ENCODE data around the gene KBTBD2.
"Not testable (repeated sequence)": the region's sequence is repeated elsewhere in the genome, so short reads cannot be mapped to it uniquely, and the experiment has no call there.

KBTBD2 gene

DNA sequence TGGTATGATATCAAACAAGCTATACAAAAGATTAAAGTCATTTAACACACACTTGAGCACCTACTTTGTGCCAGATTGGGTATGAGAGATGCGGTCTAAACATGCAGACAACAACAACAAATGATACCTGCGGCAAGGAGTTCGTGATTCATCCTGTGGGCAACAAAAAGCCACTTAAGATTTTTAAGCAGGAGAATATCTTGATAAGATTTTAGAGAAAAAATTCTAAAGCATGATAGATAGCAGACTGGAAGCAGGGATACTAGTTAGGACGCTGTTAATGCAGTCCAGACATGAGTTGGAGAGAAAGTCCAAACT is 1.6 kb upstream of the KBTBD2 start:
- no peak for DNase-seq (ENCODE audit: low spot score)

DNA sequence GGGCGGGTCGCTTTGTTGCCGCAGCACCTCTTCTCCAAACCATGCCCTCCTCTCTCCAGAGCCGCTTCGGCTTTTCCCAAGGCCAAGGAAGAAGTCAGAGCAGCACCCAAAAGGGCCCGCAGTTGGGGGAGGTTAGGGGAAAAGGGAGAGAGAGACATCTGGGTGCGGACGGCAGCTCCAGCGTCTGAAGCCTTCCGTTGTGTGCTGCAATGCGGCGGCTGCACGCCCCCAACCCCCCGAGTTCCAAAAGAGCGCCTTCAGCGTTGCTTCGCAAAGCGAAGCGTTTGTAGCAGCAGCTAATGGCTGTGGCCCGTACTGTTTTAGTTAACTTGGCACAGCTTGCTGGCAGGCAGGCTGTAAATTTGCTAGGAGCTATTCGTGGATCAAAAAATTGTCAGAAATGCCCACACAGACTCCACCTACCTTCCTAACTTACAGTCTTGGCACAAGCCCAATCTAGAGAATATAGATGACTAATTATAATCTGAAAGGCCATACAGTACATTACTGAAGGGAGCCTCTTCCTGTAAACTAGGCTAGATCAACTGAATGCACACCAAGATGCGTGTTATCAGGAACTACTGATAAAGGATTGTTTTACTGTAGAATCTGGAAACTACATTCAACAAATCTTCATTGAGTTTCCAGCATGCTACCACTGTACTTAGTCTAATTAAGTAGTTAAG is 1.1 kb upstream of the KBTBD2 start:
- peak; percentile 87 for DNase-seq (ENCODE audit: low spot score)

DNA sequence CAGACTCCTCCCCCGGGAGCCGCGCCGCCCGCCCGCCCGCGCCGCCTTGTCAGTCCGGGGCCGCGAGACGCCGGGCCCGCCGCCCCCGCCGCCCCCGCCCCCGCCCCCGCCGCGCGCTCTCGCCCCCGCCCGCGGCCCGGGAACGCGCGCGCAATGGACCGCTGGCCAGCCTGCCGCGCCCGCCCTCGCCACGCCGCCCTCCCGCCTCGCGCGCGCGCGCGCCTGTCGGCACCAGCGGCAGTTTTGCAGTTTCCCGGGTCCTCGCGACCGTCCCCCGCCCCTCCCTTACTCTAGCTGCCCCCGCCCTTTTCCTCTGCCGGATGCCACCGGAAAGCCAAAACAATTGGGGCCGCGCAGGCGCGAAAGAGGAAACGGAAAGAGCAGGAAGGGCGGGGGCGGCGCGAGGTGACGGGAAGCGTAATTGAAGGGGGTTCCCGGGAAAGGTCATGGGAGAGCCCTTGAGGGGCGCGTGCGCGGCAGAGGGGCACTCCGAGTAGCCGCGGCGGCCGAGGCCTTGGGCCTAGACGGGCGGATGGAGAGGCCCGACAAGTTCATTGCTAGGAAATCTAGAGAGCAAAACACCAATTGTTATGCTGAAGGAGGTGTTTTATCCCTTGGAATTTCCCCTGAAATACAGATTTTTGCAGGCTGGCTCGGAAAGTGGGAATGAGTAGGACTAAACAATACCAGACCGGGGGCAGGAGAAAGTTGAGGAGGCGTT is 400 bp upstream of the KBTBD2 start:
- DNase-seq (ENCODE audit: low spot score) = peak; percentile 93

DNA sequence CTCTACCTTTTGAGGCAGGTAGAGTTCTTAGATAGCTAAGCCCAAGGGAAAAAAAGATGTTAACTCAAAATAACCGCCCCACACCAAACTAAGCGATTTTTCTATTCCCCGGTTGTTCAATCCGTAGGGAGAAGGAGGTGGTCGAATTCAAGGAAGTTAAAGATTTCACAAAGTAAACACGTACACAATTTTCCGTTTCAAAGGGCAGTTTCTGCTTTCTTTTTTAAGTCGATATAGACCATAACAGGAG is 842 bp downstream of the KBTBD2 start:
- DNase-seq (ENCODE audit: low spot score) = no peak

- no peak for DNase-seq (ENCODE audit: low spot score)
These were observed 1.4 kb downstream of the KBTBD2 start for GRCh38 chr7:32890010-32890792.

DNA sequence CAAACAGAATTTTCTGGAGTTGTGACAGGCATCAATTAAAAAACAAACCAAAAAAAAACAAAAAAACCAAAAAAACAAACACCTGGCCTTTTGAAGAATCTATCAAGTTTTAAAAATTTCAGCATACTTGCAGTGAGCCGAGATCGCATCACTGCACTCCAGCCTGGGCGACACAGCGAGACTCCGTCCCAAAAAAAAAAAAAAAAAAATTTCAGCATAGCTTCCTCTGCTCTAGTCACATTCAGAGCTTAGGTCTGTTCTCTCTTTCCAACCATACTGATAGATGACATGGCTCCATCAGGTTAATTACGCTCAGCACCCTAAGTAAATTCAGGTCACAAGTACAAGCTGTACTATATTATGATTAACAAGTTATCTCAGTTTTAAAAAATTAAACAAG is 3.1 kb downstream of the KBTBD2 start:
- DNase-seq (ENCODE audit: low spot score) = no peak

- DNase-seq (ENCODE audit: low spot score) = no peak
These were observed 4.2 kb downstream of the KBTBD2 start for GRCh38 chr7:32887395-32887794.

DNA sequence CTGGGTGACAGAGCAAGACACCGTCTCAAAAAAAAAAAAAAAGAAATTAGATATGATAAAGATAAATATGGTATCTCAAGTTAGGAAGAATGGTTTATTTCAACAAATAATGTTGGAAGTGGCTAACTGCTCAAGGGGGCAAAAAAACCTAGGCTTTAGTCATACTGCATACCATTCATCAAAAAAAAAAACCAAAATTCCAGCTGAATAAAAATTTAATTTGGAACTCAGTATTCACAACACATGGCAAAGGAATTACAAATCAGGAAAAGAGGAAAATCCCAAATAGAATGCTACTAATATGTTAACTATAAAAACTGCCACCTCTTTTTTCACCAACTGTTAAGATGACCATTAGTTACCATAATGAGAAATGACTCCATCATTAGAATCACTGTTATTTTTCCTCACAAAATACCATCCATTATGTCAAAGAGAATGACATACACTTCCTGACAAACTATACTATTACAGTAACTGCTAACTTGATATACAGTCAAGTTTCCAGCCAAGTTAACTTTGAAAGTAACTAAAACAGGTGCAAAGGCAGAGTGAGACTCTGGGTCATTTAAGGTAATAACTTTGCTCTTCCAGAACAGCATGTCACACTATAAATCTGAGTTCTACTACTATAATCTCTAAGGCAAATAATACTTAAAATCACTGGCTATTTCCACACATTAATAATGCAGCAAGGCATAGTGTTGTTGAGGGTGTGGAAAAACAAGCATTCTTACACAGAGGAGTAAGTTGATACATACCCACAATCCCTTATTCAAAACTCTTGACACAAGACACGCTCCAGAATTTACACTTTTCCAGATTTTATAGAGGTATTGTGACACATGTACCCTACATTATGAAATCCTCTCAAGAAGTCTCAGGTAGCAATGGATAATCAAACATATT is 10.2 kb downstream of the KBTBD2 start:
- no peak for DNase-seq (ENCODE audit: low spot score)

DNA sequence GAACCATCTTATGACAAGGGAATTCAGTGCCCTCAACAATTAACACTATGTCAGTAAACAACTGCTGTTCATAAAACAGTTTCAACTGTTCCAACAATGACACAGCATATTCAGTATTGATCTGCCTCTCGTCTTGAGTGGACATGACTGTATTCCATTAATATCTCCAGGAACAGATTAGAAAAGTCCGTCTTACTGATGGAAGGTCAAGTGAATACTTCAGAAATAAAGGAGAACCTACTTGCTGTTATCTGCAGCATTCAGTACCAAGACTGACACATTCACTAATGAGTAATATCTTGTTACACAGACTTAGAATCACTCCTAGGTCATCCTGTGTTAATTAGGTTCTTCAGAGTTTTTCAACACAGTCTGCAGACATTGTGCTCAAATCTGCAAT is 12.1 kb downstream of the KBTBD2 start:
- DNase-seq (ENCODE audit: low spot score) = no peak

DNA sequence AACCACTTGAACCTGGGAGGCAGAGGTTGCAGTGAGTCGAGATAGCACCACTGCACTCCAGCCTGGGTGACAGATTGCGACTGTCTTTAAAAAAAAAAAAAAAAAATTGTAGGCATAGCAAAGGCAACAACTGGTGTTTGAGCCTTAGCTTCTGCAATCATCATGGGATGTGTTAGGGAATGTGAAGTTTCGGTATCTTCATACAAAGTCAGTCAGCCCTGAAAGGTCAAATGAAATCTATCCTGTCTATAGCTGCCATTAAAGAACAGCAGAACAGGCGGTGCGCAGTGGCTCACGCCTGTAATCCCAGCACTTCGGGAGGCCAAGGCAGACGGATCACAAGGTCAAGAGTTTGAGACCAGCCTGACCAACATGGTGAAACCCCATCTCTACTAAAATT is 13.5 kb downstream of the KBTBD2 start:
- not testable (repeated sequence) for DNase-seq (ENCODE audit: low spot score)

GRCh38 chr7:32872421-32872820 is 19.1 kb downstream of the KBTBD2 start:
- DNase-seq (ENCODE audit: low spot score) = no peak

DNA sequence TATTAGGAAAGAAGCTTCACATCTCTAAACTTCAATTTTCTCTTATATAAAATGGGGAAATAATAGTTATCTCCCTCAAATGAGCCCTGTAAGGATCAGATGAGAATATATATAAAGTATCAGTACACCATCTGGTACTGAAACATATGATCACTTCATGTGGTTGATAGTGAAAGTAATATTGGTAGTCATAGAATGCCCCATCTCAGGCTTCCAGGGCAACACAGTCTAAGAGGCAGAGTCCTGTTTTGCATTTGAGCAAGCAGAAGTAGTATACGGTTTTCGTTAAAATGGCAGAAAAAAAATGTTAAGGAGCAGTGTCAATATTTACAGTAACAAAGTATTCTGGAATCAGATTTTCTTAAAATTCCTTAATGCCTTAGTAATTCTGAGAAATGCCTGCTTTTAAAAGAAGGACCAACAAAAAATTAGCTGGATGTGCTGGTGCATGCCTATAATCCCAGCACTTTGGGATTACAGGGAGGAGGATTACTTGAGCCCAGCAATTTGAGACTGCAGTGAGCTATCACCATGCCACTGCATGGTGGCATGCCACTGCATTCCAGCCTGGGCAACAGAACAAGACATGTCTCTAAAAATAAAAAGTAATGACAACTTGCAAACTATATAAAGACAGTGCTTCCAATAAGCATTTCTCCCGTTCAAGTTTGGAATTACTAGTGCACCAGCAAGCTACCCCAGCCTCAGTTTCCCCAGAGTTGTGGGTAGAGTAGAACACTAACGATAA is 19.8 kb downstream of the KBTBD2 start:
- DNase-seq (ENCODE audit: low spot score) = no peak

DNA sequence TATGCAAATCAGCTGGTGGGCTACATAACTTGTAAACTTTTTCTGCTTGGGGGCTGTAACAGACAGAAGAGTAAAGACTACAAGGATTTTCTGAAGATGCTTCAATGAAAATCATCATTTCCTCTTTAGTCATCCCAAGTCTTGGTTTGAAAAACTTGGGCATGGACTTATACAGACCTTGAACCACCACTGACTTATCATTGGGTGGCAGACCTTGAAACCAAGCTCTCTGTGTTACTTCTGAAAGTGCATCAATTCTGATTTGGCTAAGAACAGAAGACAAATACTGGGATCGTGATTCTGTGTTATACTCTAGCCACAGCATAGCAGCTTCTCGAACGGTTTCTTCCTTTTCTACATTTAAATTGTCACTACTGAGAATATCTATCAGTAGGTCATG is 21.3 kb downstream of the KBTBD2 start:
- DNase-seq (ENCODE audit: low spot score) = no peak

DNA sequence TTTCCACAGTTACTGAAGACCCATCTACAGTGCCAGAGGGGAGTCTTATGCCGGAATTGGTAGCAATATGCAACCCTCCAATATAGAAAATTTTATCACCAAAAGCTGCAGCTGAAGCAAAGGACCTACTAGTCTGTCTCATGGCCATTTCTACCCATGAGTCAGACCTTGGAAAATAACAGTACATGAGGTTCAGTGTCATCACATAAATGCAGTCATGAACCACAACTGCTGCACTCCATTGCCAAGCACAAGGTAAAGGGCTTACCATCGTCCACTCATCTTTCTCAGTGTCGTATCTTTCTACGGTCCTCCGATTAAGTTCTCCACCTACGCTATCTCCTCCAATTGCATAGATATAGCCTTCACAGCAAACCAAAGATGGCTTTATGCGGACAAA is 21.8 kb downstream of the KBTBD2 start:
- no peak for DNase-seq (ENCODE audit: low spot score)

DNA sequence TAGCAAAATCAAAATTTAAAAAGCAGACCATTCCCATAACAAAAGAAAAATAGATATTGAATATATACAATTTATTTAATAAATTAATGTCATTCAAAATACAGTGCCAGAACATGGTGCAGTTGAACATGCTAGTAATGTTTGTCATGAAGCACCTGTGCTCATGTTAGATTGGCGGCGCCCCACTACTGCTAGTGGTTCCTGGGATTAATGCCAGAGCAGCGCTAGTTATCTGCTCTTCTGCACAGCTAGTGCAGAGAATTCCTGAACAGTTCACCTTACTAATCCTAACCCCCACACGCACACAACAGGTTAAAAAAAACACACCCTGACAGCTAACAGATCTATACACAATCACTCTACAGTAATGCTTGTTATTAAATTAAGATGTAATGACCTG is 23.4 kb downstream of the KBTBD2 start:
- DNase-seq (ENCODE audit: low spot score) = no peak

GRCh38 chr7:32865448-32866030 is 26.0 kb downstream of the KBTBD2 start:
- no peak for DNase-seq (ENCODE audit: low spot score)

- not testable (repeated sequence) for DNase-seq (ENCODE audit: low spot score)
These were observed 27.7 kb downstream of the KBTBD2 start for GRCh38 chr7:32863872-32864271.

DNA sequence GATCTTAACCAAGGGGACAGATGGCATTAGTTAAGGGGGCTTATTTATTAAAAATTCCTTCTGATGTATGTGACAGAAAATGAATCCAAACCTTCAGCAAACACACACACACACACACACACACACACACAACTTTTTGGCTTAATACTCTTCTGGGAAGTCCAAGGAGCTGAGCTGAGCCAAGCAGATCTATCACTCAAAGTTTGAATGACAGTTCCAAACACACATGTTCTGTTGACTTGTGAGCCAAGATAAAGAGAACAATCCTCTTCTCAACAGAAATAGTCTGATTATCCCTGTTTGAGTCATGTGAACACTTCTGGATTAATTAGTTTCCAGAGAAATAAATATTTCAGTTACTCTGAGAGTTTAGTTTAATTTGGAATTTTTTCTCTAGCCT is 31.5 kb downstream of the KBTBD2 start:
- DNase-seq (ENCODE audit: low spot score) = no peak

GRCh38 chr7:32858648-32859047 is 32.9 kb downstream of the KBTBD2 start:
- no peak for DNase-seq (ENCODE audit: low spot score)

DNA sequence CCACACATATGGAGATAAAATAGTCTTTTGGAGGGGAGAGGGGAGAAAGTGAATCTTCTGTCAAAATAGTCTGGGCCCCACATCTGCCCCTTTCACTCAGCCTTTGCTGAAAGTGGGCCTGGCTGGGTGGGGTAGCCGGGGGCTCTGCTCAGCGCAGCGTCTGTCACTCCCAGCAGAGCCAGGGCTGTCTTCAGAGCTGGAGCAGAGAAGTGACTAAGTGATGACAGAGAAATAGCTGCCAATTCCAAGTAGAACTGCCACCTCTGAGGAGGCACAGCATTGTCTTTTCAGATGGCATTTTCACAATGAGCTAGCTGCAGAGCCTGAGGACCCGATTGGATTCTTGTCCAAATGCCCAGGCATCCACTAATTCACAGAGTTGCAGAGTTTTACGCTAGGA is 34.5 kb downstream of the KBTBD2 start:
- DNase-seq (ENCODE audit: low spot score) = not testable (repeated sequence)

Data from COLO829 (cell line).